ENCODE measurements around the gene TRUB1. TPM values are rescaled to one million over a fixed set of nuclear protein-coding genes. Genes with fewer than 3 reads are reported as not detected.

TRUB1 gene
- polyA plus RNA-seq, 1 donor = 37.4 TPM

GRCh38 chr10:114974625-114975024 lies 36.6 kb downstream of the TRUB1 start:
- DNase-seq = no peak

DNA sequence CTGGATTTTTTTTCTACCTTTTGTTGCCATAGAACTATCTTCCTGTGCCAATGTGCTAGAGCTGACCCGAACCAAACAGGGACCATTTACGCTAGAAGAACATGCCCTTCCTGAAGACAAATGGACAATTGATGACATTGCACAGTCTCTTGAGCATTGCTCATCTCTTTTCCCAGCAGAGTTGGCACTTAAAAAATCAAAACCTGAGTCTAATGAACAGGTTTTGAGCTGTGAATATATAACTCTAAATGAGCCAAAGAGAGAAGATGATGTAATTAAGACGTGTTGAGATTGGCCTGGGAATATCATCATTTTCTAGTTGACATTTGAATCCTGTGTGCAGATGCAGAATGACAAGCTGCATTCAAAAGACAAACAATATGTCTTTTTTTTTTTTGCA lies 37.1 kb downstream of the TRUB1 start:
- no peak for DNase-seq

DNA sequence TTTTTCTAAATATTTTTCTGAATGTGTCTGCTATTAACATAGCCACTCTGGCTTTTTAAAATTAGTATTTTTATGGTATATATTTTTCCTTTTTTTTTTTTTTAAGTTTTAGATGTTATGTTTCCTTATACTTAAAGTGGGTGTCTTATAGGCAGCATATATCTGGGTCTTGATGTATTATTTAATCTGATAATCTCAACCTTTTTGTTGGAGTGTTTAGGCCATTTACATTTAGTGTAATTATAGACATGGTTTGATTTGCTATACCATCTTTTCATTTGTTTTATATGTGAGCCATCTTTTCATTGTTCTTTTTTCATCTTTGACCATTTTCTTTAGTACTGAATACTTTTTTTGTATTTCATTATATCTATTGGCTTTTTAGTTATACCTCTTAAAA lies 45.0 kb downstream of the TRUB1 start:
- DNase-seq = no peak

DNA sequence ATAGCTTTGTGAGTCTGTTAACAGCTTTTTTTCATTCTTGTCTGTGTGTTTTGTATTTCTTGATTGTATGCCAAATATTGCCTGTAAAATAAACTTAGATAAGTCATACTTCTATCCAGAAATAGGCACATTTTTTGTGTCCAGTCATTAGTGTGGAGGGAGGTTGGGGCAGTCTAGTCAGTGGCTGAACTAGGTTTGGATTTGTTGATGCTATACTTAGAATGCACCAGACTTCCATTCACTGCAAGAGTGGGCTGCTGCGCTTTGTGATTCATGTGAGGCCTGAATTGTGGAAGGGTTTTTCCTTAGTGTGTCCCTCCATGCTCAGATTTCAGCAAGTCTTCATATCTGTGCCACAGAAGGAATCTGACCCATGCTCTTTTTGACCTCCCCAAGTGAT lies 50.0 kb downstream of the TRUB1 start:
- DNase-seq = no peak

GRCh38 chr10:114990586-114990985 lies 52.6 kb downstream of the TRUB1 start:
- no peak for DNase-seq

GRCh38 chr10:114990991-114991390 lies 53.0 kb downstream of the TRUB1 start:
- DNase-seq = no peak

DNA sequence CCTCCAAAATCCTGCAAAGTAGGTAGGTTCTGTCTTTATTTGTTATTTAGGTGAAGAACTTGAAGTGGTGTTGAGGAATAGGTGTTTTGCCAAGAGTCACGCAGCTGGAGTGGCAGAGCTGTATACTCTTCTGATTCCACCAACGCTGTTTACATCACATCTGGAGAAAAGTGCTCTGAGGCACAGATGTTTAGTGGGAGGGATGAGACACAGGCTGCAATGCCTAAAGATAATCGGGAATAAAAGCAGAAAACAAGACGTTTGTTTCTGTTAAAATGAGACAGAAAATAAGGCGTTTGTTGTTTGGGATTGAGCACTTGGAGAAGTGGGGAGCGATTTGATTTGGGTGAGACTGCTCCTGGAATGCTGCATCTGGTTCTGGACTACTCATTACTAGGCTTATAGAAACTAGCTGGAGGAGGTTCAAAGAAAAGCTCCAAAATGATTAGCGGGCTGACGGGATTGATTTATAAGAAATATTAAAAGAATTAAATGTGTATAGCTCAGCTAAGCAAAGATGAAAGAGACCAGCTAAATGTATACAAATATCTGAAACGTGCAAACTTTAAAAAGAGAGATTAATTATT lies 54.3 kb downstream of the TRUB1 start:
- no peak for DNase-seq

- no peak for DNase-seq
These were observed 57.7 kb downstream of the TRUB1 start for GRCh38 chr10:114995468-114996247.

- no peak for DNase-seq
These were observed 58.5 kb downstream of the TRUB1 start for GRCh38 chr10:114996542-114996941.

GRCh38 chr10:114998993-114999392 lies 61.0 kb downstream of the TRUB1 start:
- DNase-seq = no peak

GRCh38 chr10:115001506-115002381 lies 63.7 kb downstream of the TRUB1 start:
- DNase-seq = no peak

DNA sequence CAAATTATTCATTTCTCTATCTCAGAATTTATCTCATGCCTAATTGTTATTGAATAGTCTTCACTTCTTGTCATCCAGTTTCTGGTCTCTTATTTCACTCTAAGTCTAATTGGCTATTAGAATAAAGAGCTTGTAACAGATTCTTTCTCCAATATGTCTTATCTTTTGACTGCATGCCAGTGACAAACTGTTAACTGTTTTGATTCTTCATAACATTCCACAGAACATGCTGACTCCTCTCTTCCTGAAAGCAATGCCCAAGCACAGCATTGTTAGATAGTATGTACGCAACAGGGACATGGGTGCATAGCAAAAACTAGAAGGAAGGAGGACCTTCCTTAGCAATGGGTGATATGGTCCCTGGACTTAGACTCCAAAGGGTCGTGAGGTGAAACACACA lies 65.4 kb downstream of the TRUB1 start:
- DNase-seq = no peak

GRCh38 chr10:115004236-115004862 lies 66.4 kb downstream of the TRUB1 start:
- DNase-seq = no peak

DNA sequence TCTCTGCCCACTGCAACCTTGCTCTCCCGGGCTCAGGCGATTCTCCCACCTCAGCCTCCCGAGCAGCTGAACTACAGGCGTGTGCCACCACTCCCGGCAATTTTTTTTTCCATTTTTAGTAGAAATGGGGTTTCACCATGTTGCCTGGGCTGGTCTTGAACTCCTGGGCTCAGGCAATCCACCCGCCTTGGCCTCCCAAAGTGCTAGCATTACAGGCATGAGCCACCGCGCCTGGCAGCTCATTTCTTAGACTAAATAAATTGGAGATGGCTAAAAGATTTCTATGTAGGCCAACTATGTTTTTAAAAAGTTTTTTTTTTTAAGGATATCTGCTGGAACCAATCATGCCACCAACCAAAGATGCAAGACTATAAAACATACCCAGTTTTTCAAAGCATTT lies 67.8 kb downstream of the TRUB1 start:
- no peak for DNase-seq

DNA sequence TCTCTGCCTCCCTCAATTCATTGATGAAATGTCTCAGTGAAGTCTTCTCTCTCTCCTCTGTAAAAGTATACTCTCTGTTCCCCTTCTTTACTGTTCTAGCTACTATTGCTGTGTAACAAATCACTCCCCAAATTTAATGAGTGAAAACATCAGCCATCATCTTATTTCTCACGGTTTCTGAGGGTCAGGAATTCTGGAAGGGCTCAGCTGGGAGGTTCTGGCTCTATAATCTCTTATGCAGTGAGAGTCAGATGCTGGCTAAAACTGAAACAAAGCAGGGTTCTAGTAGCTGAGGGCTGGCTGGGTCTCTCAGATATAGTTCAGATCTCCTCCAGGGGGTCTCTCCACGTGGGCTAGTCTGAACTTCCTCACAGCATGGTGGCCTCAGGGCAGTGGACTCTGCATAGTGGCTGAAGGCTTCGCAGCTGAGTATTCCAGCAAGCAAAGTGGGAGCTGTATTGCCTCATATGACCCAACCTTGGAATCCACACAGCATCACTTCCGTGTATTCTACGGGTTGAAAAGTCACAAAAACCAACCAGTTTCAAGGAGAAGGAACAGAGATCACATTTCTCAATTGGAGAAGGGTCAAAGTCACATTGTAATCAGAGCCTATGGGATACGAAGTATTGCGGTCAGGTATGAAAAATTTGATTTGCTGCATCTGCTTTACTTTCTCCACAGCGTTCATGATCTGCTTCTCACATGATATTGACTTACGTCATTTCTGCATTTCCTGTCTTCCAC lies 80.4 kb downstream of the TRUB1 start:
- no peak for DNase-seq

DNA sequence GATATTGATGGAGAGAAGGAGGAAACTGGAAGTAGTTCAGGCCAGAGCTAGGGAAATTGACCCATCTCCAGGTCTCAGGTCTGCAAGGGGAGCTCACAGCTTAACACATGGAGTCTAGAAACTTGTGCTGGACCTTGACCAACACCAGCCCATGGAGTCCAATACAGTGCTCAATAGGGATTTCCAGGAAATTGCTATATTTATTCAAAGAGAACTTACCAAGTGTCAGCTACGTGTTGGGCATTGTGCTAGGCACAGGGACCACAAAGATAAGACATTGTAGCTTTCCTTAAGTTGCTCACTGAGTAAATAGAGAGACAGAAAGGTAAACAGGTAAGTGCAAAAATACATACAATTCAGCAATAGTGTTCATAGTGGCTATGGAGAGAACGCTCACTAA lies 82.5 kb downstream of the TRUB1 start:
- DNase-seq = no peak

- DNase-seq = no peak
These were observed 84.7 kb downstream of the TRUB1 start for GRCh38 chr10:115022733-115023132.

- no peak for DNase-seq
These were observed 85.7 kb downstream of the TRUB1 start for GRCh38 chr10:115023715-115024114.

GRCh38 chr10:115024371-115024770 lies 86.4 kb downstream of the TRUB1 start:
- no peak for DNase-seq

DNA sequence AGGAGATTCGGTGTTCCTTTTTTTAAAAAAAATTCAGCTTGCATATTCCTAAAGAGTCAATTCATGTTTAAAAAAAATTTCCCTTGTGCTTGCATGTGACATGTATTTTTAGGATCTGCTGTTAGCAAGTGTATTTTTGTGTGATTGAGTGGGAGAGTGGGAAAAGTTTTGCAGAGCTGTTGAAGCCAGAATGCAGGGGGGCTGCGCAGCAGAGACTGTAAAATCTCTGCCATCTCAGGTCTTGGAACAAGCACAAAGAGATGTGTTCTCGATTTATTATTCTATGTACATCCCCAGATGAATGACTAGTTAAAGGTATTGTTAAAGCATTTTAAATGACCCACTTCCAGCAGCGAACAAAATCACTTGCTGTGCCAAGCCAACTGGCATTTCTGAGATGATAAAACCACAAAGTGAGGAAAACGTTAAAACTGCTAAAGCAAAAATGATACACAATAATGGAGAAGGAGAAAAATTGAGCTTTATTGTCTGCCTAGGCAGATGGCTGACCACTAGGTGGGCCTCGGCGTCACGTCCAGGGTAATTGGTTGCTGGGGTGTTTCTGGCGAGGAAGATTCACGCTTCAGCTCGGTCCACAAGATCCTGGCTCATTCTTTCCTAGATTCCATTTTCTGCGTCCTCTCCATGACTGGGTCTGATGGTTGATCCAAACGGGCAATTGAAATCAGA lies 88.2 kb downstream of the TRUB1 start:
- DNase-seq = no peak

DNA sequence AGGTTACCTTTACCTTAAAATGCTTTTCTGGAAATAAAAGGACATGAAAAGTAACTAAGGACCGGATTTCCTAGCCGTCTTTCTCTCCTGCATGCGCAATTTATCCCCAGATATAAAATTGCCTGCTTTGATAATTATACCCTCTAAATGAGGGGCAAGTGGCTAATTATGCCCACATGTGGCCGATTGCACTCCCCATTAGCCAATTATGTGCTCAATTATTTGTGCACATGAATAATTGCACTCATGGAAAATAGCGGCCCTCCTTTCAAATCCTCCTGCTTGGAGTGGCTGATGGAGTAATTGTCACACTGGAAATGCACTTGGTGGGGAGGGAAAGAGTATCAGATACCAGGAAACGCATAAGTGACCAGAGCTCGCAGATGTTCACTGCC lies 88.7 kb downstream of the TRUB1 start:
- no peak for DNase-seq

Measured in left kidney (tissue), 2 donors.